Epithelial cell of proximal tubule (primary cell): Measurements from ENCODE around the gene UCHL3. TPM values are rescaled to one million over a fixed set of nuclear protein-coding genes. Genes with fewer than 3 reads are reported as not detected.

ENCODE experiments used
- DNase-seq: peaks from one replicate; pipeline ENCODE4 v3.0.0-alpha.2; 2011; ENCODE audit warnings: low read depth
- H3K4me3 ChIP-seq: 2 replicates; pipeline ENCODE4 v1.5.1; 2011; ENCODE audit warnings: low read depth, mild to moderate bottlenecking, low read length
- total RNA-seq: library from RNA; depleted of rRNA; stranded (reverse); fragments of >200 nt; gene quantifications from 2 replicates; pipeline ENCODE4 v1.2.3, GENCODE V29; 2015
- TF ChIP-seq, protein P1 (sequence below): conservative IDR thresholded peaks from 2 replicates; pipeline ENCODE4 v1.5.1; 2012; ENCODE audit warnings: low read depth, mild to moderate bottlenecking, low read length

UCHL3 gene
- total RNA-seq, 1 donor from 2014 or later = 84.0 TPM

DNA sequence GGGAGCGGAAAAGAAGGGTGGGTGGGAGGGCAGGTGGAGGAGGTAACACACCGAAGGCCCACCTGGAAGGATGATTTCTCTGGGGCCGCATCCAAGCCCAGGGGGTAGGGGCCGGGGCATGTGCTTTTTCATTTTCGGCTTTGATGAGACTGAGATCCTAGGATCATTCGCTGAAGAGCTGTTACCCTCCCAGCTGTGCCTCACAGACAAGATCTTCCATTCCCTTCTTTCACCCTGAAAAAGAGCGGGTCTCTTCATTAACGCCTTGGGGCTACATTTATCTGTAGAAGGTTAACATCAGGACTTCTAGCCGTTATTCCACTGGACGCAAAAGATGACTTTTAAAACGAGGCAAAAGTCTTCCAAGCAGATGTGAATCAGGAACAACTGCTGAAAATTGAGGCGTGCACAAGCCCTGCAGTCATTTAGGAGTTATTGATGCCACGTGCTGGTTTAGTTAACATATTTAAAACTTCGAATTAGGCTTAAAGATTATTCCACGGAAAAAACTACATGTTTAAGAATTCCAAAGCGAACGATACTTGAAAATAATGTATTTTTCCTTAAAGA, 87.7 kb downstream of the UCHL3 start:
- peak overlapping the region; percentile 86 for H3K4me3 ChIP-seq
- no peak for DNase-seq
- TF ChIP-seq, protein P1, sequence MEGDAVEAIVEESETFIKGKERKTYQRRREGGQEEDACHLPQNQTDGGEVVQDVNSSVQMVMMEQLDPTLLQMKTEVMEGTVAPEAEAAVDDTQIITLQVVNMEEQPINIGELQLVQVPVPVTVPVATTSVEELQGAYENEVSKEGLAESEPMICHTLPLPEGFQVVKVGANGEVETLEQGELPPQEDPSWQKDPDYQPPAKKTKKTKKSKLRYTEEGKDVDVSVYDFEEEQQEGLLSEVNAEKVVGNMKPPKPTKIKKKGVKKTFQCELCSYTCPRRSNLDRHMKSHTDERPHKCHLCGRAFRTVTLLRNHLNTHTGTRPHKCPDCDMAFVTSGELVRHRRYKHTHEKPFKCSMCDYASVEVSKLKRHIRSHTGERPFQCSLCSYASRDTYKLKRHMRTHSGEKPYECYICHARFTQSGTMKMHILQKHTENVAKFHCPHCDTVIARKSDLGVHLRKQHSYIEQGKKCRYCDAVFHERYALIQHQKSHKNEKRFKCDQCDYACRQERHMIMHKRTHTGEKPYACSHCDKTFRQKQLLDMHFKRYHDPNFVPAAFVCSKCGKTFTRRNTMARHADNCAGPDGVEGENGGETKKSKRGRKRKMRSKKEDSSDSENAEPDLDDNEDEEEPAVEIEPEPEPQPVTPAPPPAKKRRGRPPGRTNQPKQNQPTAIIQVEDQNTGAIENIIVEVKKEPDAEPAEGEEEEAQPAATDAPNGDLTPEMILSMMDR = no peak

DNA sequence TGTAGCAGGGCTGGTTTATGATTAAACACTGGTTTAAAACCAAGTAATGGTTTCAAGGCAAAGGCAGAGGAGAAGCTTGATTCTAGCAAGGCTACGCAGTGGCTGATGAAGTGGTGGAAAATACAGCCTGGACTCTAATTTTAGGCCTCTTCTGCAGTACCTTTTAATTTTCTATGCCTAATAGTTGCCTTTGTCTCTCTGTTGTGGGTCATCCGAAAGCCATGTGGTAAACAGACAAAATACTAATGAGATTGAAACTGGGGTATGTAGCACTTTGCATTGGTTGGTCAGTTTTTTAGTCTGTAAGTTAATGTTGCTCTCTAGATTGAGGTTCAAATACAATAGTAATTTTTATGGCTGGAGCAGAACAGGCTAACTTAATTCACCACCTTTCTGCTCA, 89.9 kb downstream of the UCHL3 start:
- no peak overlapping the region for H3K4me3 ChIP-seq
- no peak for DNase-seq
- TF ChIP-seq, protein P1 = no peak

DNA sequence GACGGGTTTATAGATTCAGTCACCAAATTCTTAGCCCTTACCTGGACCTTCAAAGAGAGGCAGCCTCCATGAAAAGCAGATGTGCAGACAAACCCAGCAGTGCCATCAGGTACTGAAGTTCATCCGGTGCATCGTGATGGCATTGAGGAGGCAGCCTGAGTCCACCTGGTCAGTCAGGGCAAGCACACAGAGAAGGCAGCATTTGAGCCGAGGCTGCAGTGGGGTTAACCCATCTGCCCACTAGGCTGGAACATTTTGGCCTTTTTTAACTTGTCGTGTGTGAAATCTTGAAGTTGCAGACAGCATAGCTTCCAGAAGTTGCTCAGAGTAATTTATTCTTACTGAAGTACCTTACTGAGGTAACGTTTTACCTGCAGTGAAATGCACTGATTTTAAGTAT, 91.4 kb downstream of the UCHL3 start:
- no peak for DNase-seq
- no peak overlapping the region for H3K4me3 ChIP-seq
- TF ChIP-seq, protein P1 = no peak

DNA sequence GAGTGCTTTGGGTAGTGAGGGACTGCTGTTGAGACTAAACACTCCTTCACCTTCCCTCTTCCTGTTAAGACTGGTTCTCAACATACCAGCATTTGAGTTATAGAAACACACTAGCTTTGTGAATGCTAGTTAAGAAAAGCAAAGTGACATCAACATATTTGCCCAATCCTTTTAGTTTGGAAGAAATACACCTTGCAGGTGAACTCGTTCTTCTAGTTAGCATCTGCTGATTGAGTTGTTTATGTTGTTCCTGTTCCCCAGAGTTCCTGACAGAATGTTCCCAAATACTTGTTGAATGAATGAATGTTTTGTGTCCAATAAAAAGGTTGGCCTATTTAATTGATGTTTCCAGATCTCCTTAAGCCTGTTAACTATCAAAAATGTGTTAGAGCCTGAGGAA, 93.6 kb downstream of the UCHL3 start:
- TF ChIP-seq, protein P1 = no peak
- no peak overlapping the region for H3K4me3 ChIP-seq
- DNase-seq = no peak

DNA sequence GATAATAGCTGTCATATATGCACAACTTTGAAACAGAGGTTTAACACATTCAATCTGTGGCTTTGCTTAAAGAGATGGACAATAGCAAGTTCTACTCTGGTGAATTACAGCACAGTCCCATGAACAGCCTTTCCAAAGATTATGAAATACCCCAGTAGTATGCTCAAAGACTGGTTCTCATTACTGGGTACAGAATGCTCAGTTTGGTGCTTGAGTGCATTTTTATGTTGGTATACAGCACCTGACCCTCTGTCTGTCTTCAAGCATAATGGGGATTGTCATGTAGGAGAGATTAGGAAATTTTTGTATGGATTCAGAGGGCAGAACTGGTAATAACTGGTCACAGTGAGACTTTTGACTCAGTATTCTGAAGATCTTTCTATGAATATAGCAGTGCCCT, 94.1 kb downstream of the UCHL3 start:
- TF ChIP-seq, protein P1 = no peak
- no peak for DNase-seq
- no peak overlapping the region for H3K4me3 ChIP-seq

DNA sequence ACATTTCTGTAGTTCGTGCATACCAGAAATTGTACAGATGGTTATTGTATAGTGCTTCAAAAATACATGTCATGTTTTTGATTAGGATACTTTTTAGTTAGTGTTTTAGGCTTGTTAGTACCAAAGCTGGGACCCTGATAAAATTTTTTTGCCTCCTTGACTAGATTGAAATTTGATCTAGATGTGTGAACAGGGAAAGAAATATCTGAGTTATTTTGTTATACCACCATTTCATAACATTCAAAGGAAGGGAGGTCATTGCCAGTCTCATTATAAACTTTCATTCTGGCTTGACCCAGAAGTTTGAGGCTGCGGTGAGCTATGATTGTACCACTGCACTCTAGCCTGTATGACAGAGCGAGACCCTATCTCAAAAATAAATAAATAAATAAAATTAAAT, 95.5 kb downstream of the UCHL3 start:
- TF ChIP-seq, protein P1 = no peak

DNA sequence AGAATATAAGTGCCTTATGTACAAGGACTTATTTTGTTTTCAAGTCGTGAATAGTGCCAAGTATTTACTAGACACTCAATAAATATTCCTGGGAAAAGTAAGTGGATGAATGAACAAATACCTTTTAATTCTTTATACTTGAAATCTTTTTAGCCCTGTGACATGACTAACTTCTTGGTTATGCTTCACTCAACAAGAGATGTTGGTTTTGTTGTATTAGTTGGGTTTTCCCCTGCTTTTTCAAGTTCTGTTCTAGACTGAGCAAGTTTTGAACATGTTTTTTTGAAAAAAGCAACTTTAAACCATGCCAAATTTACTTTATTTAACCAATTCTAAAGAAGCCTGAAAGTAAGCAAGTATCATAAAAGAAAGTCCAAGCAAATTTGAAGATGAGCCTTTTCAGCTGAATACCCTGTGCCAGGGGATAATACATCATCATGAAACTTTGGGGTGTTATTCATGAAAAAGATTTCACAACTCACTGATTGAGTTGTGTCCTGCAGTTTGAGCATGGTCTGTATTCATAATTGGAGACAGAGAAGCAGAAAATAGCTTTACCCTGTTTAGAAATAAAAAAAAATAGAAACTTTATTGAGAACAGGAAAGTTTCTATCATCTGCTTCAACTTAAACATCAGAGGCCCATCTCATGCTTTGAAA, 97.7 kb downstream of the UCHL3 start:
- peak; percentile 67 for DNase-seq
- H3K4me3 ChIP-seq = no peak overlapping the region
- TF ChIP-seq, protein P1 = no peak

More for the DNA sequence above, 95.5 kb downstream of the UCHL3 start:
- no peak overlapping the region for H3K4me3 ChIP-seq
- no peak for DNase-seq
